ENCODE measurements around the gene LRP1B.

GRCh38 chr2:141109633-141110032 lies 1021.2 kb downstream of the LRP1B start:
- no peak for TF ChIP-seq EZH2 (IDR thresholded peaks at IDR 0.05; ENCODE audit: borderline replicate concordance, low read length)
- no peak for TF ChIP-seq CTCF (IDR thresholded peaks at IDR 0.05; ENCODE audit: low read length)
